ENCODE data around the gene SPATA33.
A peak's percentile ranks its signal among the peaks of the same experiment; 100 is the strongest.
"Not testable (repeated sequence)": the region's sequence is repeated elsewhere in the genome, so short reads cannot be mapped to it uniquely, and the experiment has no call there.

SPATA33 gene

GRCh38 chr16:89689621-89690020 is 32.0 kb downstream of the SPATA33 start:
- intact Hi-C loops (cut with DNase I) = not testable (repeated sequence)
- peak in 3 of 10 donors; percentile 16 to 53 (median 17) for DNase-seq

- DNase-seq = peak in 3 of 10 donors; percentile 31 to 74 (median 38)
- intact Hi-C loops (cut with DNase I) = no loop called here
Observed at GRCh38 chr16:89690392-89690901, 32.8 kb downstream of the SPATA33 start.

- DNase-seq = peak in 3 of 10 donors; percentile 41 to 73 (median 57)
- intact Hi-C loops (cut with DNase I) = no loop called here
Observed at GRCh38 chr16:89691231-89691985, 33.8 kb downstream of the SPATA33 start.

- DNase-seq = peak in 3 of 10 donors; percentile 19 to 59 (median 45)
- intact Hi-C loops (cut with DNase I) = no loop called here
Observed at GRCh38 chr16:89691986-89692569, 34.4 kb downstream of the SPATA33 start.

GRCh38 chr16:89693289-89693731 is 35.7 kb downstream of the SPATA33 start:
- peak in 3 of 10 donors; percentile 35 to 67 (median 42) for DNase-seq
- intact Hi-C loops (cut with DNase I) = no loop called here

- DNase-seq = peak in 3 of 10 donors; percentile 73 to 85 (median 79)
- intact Hi-C loops (cut with DNase I) = no loop called here
Observed at GRCh38 chr16:89693931-89694783, 36.5 kb downstream of the SPATA33 start.

- peak in 1 of 10 donors; percentile 64 for DNase-seq
- intact Hi-C loops (cut with DNase I) = not testable (repeated sequence)
Observed at GRCh38 chr16:89694784-89695085, 37.1 kb downstream of the SPATA33 start.

GRCh38 chr16:89695086-89695874 is 37.6 kb downstream of the SPATA33 start:
- intact Hi-C loops (cut with DNase I) = no loop called here
- peak in 4 of 10 donors; percentile 62 to 93 (median 85) for DNase-seq

GRCh38 chr16:89695875-89696669 is 38.4 kb downstream of the SPATA33 start:
- peak in 3 of 10 donors; percentile 72 to 83 (median 78) for DNase-seq
- intact Hi-C loops (cut with DNase I) = no loop called here

- intact Hi-C loops (cut with DNase I) = no loop called here
Observed at GRCh38 chr16:89696670-89697128, 39.1 kb downstream of the SPATA33 start.

GRCh38 chr16:89697161-89697615 is 39.6 kb downstream of the SPATA33 start:
- peak in 1 of 10 donors; percentile 73 for DNase-seq
- intact Hi-C loops (cut with DNase I) = no loop called here

More at GRCh38 chr16:89696670-89697128, 39.1 kb downstream of the SPATA33 start:
- peak in 1 of 10 donors; percentile 69 for DNase-seq

GRCh38 chr16:89697616-89698331 is 40.1 kb downstream of the SPATA33 start:
- DNase-seq = no peak
- intact Hi-C loops (cut with DNase I) = no loop called here

- intact Hi-C loops (cut with DNase I); DNase-seq: not testable (repeated sequence)
Observed at GRCh38 chr16:89698717-89699116, 41.1 kb downstream of the SPATA33 start.

GRCh38 chr16:89699629-89700099 is 42.0 kb downstream of the SPATA33 start:
- intact Hi-C loops (cut with DNase I) = loop anchor here (2.0 kb wide), 2 partner anchors 13 to 161 kb away; partner anchors contain the start of gene CDK10

GRCh38 chr16:89700100-89700648 is 42.5 kb downstream of the SPATA33 start:
- intact Hi-C loops (cut with DNase I) = loop anchor here (2.0 kb wide), 2 partner anchors 13 to 161 kb away; partner anchors contain the start of gene CDK10
- DNase-seq = peak; percentile 98 to 100 (median 100)

More at GRCh38 chr16:89699629-89700099, 42.0 kb downstream of the SPATA33 start:
- peak in 1 of 10 donors; percentile 80 for DNase-seq

GRCh38 chr16:89700649-89701424 is 43.2 kb downstream of the SPATA33 start:
- DNase-seq = peak in 2 of 10 donors; percentile 38 to 78
- intact Hi-C loops (cut with DNase I) = loop anchor here (2.0 kb wide), 2 partner anchors 14 to 160 kb away; partner anchors contain the start of gene CDK10
